DMS 273 treated with DMSO at 0.1 percent for 48 hours (cell line): Measurements from ENCODE around the gene FZD2.
"Not testable (repeated sequence)": the region's sequence is repeated elsewhere in the genome, so short reads cannot be mapped to it uniquely, and the experiment has no call there.

Experiments used
- DNase-seq: peaks from one replicate; lab custom pipeline; 2025; lab: John Stamatoyannopoulos, UW

The FZD2 gene

GRCh38 chr17:44546671-44547606 is 10.3 kb upstream of the FZD2 start:
- no peak for DNase-seq

GRCh38 chr17:44547625-44548267 is 9.5 kb upstream of the FZD2 start:
- no peak for DNase-seq

GRCh38 chr17:44548376-44549230 is 8.7 kb upstream of the FZD2 start:
- no peak for DNase-seq

- DNase-seq = no peak
These were observed 7.6 kb upstream of the FZD2 start for GRCh38 chr17:44549686-44550085.

- DNase-seq = no peak
These were observed 4.9 kb upstream of the FZD2 start for GRCh38 chr17:44552361-44552760.

GRCh38 chr17:44555099-44555498 is 2.2 kb upstream of the FZD2 start:
- DNase-seq = no peak

GRCh38 chr17:44556166-44556831 is 985 bp upstream of the FZD2 start:
- DNase-seq = no peak

- peak; percentile 24 for DNase-seq
These were observed 484 bp downstream of the FZD2 start for GRCh38 chr17:44557651-44558285.

- no peak for DNase-seq
These were observed 1.0 kb downstream of the FZD2 start for GRCh38 chr17:44558334-44558709.

GRCh38 chr17:44558710-44559633 is 1.7 kb downstream of the FZD2 start:
- no peak for DNase-seq

- DNase-seq = no peak
These were observed 2.6 kb downstream of the FZD2 start for GRCh38 chr17:44559634-44560554.

GRCh38 chr17:44561237-44561623 is 3.9 kb downstream of the FZD2 start:
- DNase-seq = no peak

GRCh38 chr17:44564429-44564828 is 7.1 kb downstream of the FZD2 start:
- DNase-seq = no peak

GRCh38 chr17:44565866-44566443 is 8.7 kb downstream of the FZD2 start:
- DNase-seq = no peak

- DNase-seq = not testable (repeated sequence)
These were observed 11.1 kb downstream of the FZD2 start for GRCh38 chr17:44568311-44568944.

- no peak for DNase-seq
These were observed 11.9 kb downstream of the FZD2 start for GRCh38 chr17:44568945-44569858.

- no peak for DNase-seq
These were observed 15.5 kb downstream of the FZD2 start for GRCh38 chr17:44572801-44573200.
